K562 (cell line): Measurements from ENCODE around the gene F12. TPM values are rescaled to one million over a fixed set of nuclear protein-coding genes. Genes with fewer than 3 reads are reported as not detected.

Experiments
- ATAC-seq: fragments of 200-7000 bp; cut with Tn5 transposase; 3 replicates; pipeline ENCODE4 v1.9.1; 2020; ENCODE audit warnings: moderate library complexity
- BruUV-seq: library from RNA; stranded (reverse); fragments of 400-500 nt; replicated peaks from 2 replicates; lab custom pipeline; 2021; lab: Mats Ljungman, UMichigan
- CTCF ChIA-PET: fragments of 300-600 bp; formaldehyde crosslinking; extraction: SDS; loops from one replicate; lab custom pipeline; 2021; ENCODE audit warnings: low intra/inter-chr PET ratio; lab: Yijun Ruan, JAX
- POLR2A ChIA-PET: fragments of 300-600, 350-650 bp; sonication (Branson Sonifier 250); formaldehyde crosslinking; extraction: SDS; loops from one replicate; lab custom pipeline; 2021; ENCODE audit warnings: antibody characterized with exemption, inconsistent platforms; lab: Yijun Ruan, JAX
- DNase-seq, 4 experiments: peaks; one replicate each; pipeline versions ENCODE4 v3.0.0 to v3.0.0-alpha.2; 2011 to 2018; ENCODE audit warnings: low spot score in 3 of 4, mixed read lengths in 3 of 4; ENCODE audit errors: extremely low read depth in 1 of 4
- FAIRE-seq: peaks from 2 replicates; lab custom pipeline; 2011; peaks lifted over from hg19 to GRCh38; lab: Jason Lieb, UNC
- H2AFZ ChIP-seq: 2 replicates; pipeline ENCODE4 v1.6.0; 2011; ENCODE audit warnings: low read depth, low read length, control low read depth, inconsistent platforms
- H3K27ac ChIP-seq: fragments of 200-600 bp; 3 replicates; pipeline ENCODE4 v1.8.0; 2011; ENCODE audit warnings: low read depth, mild to moderate bottlenecking, control low read depth, inconsistent platforms, low read length, moderate library complexity, mixed read lengths; ENCODE audit errors: extremely low read depth
- H3K27me3 ChIP-seq, 2 experiments: fragments of 300-600 bp in 1 of 2; 2 replicates in 1 of 2; 3 replicates in 1 of 2; pipeline versions ENCODE4 v1.6.0 to v1.8.0; 2011; ENCODE audit warnings: inconsistent platforms in 2 of 2, low read length in 2 of 2, mild to moderate bottlenecking in 1 of 2, mixed read lengths in 1 of 2, moderate library complexity in 1 of 2; ENCODE audit not compliant: control insufficient read depth in 2 of 2, insufficient read depth in 2 of 2
- H3K36me3 ChIP-seq: fragments of 300-600 bp; 3 replicates; pipeline ENCODE4 v1.8.0; 2011; ENCODE audit warnings: mild to moderate bottlenecking, low read length, inconsistent platforms; ENCODE audit not compliant: control insufficient read depth, insufficient read depth
- H3K4me1 ChIP-seq, 2 experiments: fragments of 200-600 bp in 1 of 2; replicated peaks in 1 of 2; 2 replicates in 1 of 2; 3 replicates in 1 of 2; pipeline versions ENCODE4 v1.5.1 to v1.8.0; 2011; ENCODE audit warnings: inconsistent platforms in 2 of 2, low read length in 2 of 2, mild to moderate bottlenecking in 1 of 2, mixed read lengths in 1 of 2, moderate library complexity in 1 of 2; ENCODE audit not compliant: control insufficient read depth in 2 of 2, insufficient read depth in 2 of 2
- H3K4me2 ChIP-seq: 2 replicates; pipeline ENCODE4 v1.6.1; 2011; ENCODE audit warnings: low read length, control low read depth, inconsistent platforms, mixed read lengths; ENCODE audit not compliant: insufficient read depth
- H3K4me3 ChIP-seq: fragments of 200-600 bp; sonication (generic), shearing (Covaris generic); 2 replicates; pipeline ENCODE4 v1.5.1; 2016; ENCODE audit warnings: control low read depth, inconsistent platforms
- H3K79me2 ChIP-seq: fragments of 200-600 bp; 3 replicates; pipeline ENCODE4 v1.8.0; 2011; ENCODE audit warnings: low read length, inconsistent platforms; ENCODE audit not compliant: control insufficient read depth, insufficient read depth
- H3K9ac ChIP-seq, 2 experiments: 2 replicates each; pipeline versions ENCODE4 v1.6.0 to v1.6.1; 2011; ENCODE audit warnings: low read depth in 2 of 2, low read length in 2 of 2, control low read depth in 1 of 2, inconsistent platforms in 1 of 2, mild to moderate bottlenecking in 1 of 2, mixed read lengths in 1 of 2; ENCODE audit not compliant: insufficient read depth in 1 of 2
- H3K9me1 ChIP-seq: one replicate; pipeline ENCODE4 v1.6.0; 2011; ENCODE audit warnings: inconsistent platforms, mild to moderate bottlenecking, low read length, moderate library complexity; ENCODE audit not compliant: control insufficient read depth, insufficient read depth
- H3K9me3 ChIP-seq: replicated peaks from 2 replicates; pipeline ENCODE4 v1.5.1; 2011; ENCODE audit warnings: low read depth, low read length, inconsistent platforms; ENCODE audit not compliant: control insufficient read depth, insufficient read depth
- H4K20me1 ChIP-seq: replicated peaks from 2 replicates; pipeline ENCODE4 v1.6.1; 2011; ENCODE audit warnings: low read length, inconsistent platforms, mixed read lengths; ENCODE audit not compliant: control insufficient read depth, insufficient read depth
- ARHGAP35 ChIP-seq: fragments of 450-650 bp; IDR thresholded peaks from 2 replicates; pipeline ENCODE4 v1.6.1; 2018; ENCODE audit not compliant: partially characterized antibody
- BHLHE40 ChIP-seq: IDR thresholded peaks from 2 replicates; pipeline ENCODE4 v1.6.1; 2011; ENCODE audit warnings: low read length, improper control_type of control experiment
- ETV1 ChIP-seq: fragments of 450-650 bp; conservative IDR thresholded peaks from 2 replicates; pipeline ENCODE4 v1.6.1; 2016; ENCODE audit warnings: missing genetic modification characterization, control low read depth, low read depth, missing compliant biosample characterization
- FOXA1 ChIP-seq: fragments of 450-650 bp; IDR thresholded peaks from 2 replicates; pipeline ENCODE4 v1.6.1; 2016; ENCODE audit warnings: mild to moderate bottlenecking, borderline replicate concordance
- HDGF ChIP-seq: fragments of 450-650 bp; IDR thresholded peaks from 2 replicates; pipeline ENCODE4 v1.6.1; 2016
- HMG20A ChIP-seq: fragments of 450-650 bp; formaldehyde crosslinking; conservative IDR thresholded peaks from 2 replicates; pipeline ENCODE4 v1.4.0; 2020; ENCODE audit warnings: mild to moderate bottlenecking, mixed read lengths
- HMG20B ChIP-seq: fragments of 250-450 bp; sonication (Bioruptor Pico); IDR thresholded peaks from 2 replicates; pipeline ENCODE4 v1.5.0; 2021; ENCODE audit warnings: mild to moderate bottlenecking
- HNRNPH1 ChIP-seq: fragments of 200-400 bp; formaldehyde crosslinking; optimal IDR thresholded peaks from 2 replicates; pipeline ENCODE3; 2017; ENCODE audit warnings: low read depth, mild to moderate bottlenecking, low read length, moderate library complexity
- KDM4B ChIP-seq, 2 experiments: fragments of 450-650 bp in 1 of 2; sonication (generic) in 1 of 2; IDR thresholded peaks; 2 replicates each; pipeline ENCODE4 v1.6.1; 2016 to 2017; ENCODE audit warnings: borderline replicate concordance in 2 of 2, antibody characterized with exemption in 1 of 2, low read depth in 1 of 2, mild to moderate bottlenecking in 1 of 2
- KLF16 ChIP-seq: IDR thresholded peaks from 2 replicates; pipeline ENCODE4 v1.6.1; 2016; ENCODE audit warnings: antibody characterized with exemption
- MCM5 ChIP-seq: fragments of 450-650 bp; IDR thresholded peaks from 2 replicates; pipeline ENCODE4 v1.6.1; 2016; ENCODE audit warnings: low read depth
- NR2C1 ChIP-seq, 2 experiments: fragments of 450-650 bp; IDR thresholded peaks; 2 replicates each; pipeline ENCODE4 v1.6.1; 2017; ENCODE audit warnings: mild to moderate bottlenecking in 2 of 2, antibody characterized with exemption in 1 of 2, inconsistent platforms in 1 of 2, missing compliant biosample characterization in 1 of 2, missing genetic modification characterization in 1 of 2
- RAD21 ChIP-seq, 2 experiments: fragments of 250-450 bp in 1 of 2; fragments of 450-650 bp in 1 of 2; sonication (Bioruptor Pico) in 1 of 2; formaldehyde crosslinking in 1 of 2; IDR thresholded peaks in 1 of 2; conservative IDR thresholded peaks in 1 of 2; 2 replicates each; pipeline versions ENCODE4 v1.4.0 to v1.8.0; 2020 to 2022; ENCODE audit warnings: mild to moderate bottlenecking in 2 of 2, moderate library complexity in 1 of 2
- RBM22 ChIP-seq: fragments of 200-400 bp; formaldehyde crosslinking; IDR thresholded peaks from 2 replicates; pipeline ENCODE4 v1.6.1; 2018; ENCODE audit warnings: low read length, low read depth; ENCODE audit not compliant: poor library complexity, severe bottlenecking
- TCF7L2 ChIP-seq: fragments of 150-350 bp; IDR thresholded peaks from 2 replicates; pipeline ENCODE4 v1.6.1; 2016; ENCODE audit warnings: low read depth, mild to moderate bottlenecking, low read length, moderate library complexity
- ZBTB7A ChIP-seq: IDR thresholded peaks from 2 replicates; pipeline ENCODE4 v1.6.1; 2011; ENCODE audit warnings: low read depth, mild to moderate bottlenecking, low read length, moderate library complexity, borderline replicate concordance; ENCODE audit not compliant: control insufficient read depth
- ZNF224 ChIP-seq: sonication (generic); formaldehyde crosslinking; IDR thresholded peaks from 2 replicates; pipeline ENCODE4 v1.8.0; 2022; ENCODE audit warnings: mild to moderate bottlenecking, missing genetic modification reagents
- ZNF24 ChIP-seq: fragments of 450-650 bp; IDR thresholded peaks from 2 replicates; pipeline ENCODE4 v1.6.1; 2016
- WGBS: fragments of 100-300 bp; shearing (Covaris generic); methylation state at CpG from one replicate; pipeline ENCODE4 v1.1.6; 2016; ENCODE audit warnings: low coverage, mixed read lengths; ENCODE audit not compliant: insufficient coverage; ENCODE audit errors: missing lambda C conversion rate; 5-methylcytosine and 5-hydroxymethylcytosine counted together
- in situ Hi-C: fragments of 300-500 bp; cut with MboI; formaldehyde crosslinking; loops from 4 replicates; pipeline ENCODE4 v1.15.0; 2018; ENCODE audit warnings: inconsistent platforms, mixed read lengths
- intact Hi-C: fragments of 100-400 bp; cut with micrococcal nuclease; formaldehyde crosslinking; loops from 2 replicates; pipeline ENCODE4 v1.14.2; 2022
- polyA plus RNA-seq, 8 experiments: library from polyadenylated mRNA; depleted of rRNA in 4 of 8; stranded (reverse) in 5 of 8; unstranded in 3 of 8; fragments of >200 nt; fragmentation: Nextera tagmentation in 2 of 8; fragmentation: Illumina TruSeq in 1 of 8; extraction: Ambion mirVana in 2 of 8; extraction: Trizol in 1 of 8; gene quantifications; 2 replicates each; pipeline versions ENCODE4 v1.2.1 to v1.2.3, GENCODE V29; 2011 to 2014; ENCODE audit warnings: inconsistent platforms in 1 of 8, missing spikeins in 1 of 8
- total RNA-seq, 7 experiments: library from RNA; depleted of rRNA in 6 of 7; stranded (reverse); fragments of >200 nt in 6 of 7; fragmentation: Illumina TruSeq in 2 of 7; extraction: Trizol in 2 of 7; gene quantifications; 2 replicates each; pipeline versions ENCODE4 v1.2.1 to v1.2.3, GENCODE V29; 2011 to 2021; ENCODE audit warnings: low replicate concordance in 1 of 7
- TF ChIP-seq, protein P1 (sequence below): fragments of 450-650 bp; IDR thresholded peaks from 2 replicates; pipeline ENCODE4 v1.6.1; 2014; ENCODE audit warnings: low read depth, mild to moderate bottlenecking, moderate library complexity, borderline replicate concordance

F12 gene
- total and polyA plus RNA-seq, 9 of the 15 experiments (the other 6 are each of a cell fraction or from before 2014, with no cell fraction given): 0.59 to 18.3 (median 3.6) TPM

DNA sequence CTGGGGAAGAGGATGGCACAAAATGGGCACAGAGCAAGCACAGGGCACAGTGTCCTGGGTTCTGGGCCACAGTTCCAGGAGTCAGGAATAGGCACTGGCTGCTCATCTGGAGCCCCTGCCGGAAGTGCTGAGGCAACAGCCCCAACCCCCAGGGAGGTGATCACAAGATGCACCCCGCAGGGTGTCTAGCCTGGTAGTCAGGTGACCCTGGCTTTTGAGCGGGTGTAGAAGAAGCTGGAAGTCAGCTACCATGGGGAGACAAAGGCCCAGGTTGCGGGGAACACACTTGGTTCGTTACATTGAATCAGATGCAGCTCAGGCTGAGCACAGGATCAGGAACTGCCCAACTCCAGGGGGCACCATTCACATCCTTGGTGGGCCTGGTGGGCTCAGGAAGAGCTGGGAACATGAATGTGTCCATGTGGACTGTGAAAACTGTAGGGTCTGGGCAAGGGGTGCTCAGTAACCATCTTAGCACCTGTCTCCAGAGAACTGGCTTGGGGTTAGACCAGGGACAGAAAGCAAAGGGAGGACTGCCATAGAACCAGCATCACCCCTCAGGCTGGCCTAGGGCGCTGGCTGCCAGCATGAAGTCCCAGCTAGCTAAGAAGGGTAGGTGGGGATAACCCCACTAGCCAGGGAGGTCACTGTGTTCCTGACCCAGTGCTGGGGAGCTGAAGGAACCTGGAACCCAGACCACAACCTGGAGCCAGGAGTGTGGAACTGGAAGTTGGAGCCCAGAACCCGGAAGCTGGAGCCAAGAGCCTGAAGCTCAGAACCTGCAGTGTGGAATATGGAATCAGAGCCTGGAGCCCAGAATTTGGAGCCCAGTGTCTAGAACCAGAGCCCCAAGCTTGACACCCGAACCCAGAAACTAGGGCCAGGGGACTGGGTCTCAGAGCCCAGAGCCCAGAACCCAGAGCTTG is 31.2 kb downstream of the F12 start:
- H3K9me3 ChIP-seq: no peaks in the 10 kb centered on the region
- H3K4me1 ChIP-seq: peaks cover 16 to 29% of the 10 kb centered on the region in 2 experiments
- no peaks in the 10 kb centered on the region for H4K20me1 ChIP-seq
- intact Hi-C loops: no loop called here
- 83% methylated on average over 8 of the region's 8 CpGs for WGBS
- in situ Hi-C loops: no loop called here
- peaks cover 3% of the 10 kb centered on the region; the same call in 1 of the 3 replicates for H3K36me3 ChIP-seq
- peak overlapping the region; percentile 53 to 65 for H3K9ac ChIP-seq
- no peak overlapping the region for H3K4me3 ChIP-seq
- no peaks in the 10 kb centered on the region for H3K27me3 ChIP-seq
- FAIRE-seq: no peak
- no TSS peak for BruUV-seq
- H3K79me2 ChIP-seq: no peaks in the 10 kb centered on the region
- H3K9me1 ChIP-seq: peaks cover 4% of the 10 kb centered on the region
- ATAC-seq: peak; percentile 3; the same call in 1 of the 3 replicates
- POLR2A ChIA-PET: interaction anchor here (0.6 to 2.3 kb wide), 17 partner anchors 8 to 200 kb away, joined by 3 to 18 read pairs (median 4); partner anchors contain the start of genes GRK6, LMAN2 and PDLIM7
- peak overlapping the region; percentile 97 for H2AFZ ChIP-seq
- CTCF ChIA-PET: no interaction called here
- H3K27ac ChIP-seq: peak overlapping the region; percentile 88
- DNase-seq: no peak
- H3K4me2 ChIP-seq: 0 out of 2 replicates have a peak overlapping the region, but pooled peaks have one; percentile 14
- TF ChIP-seq HMG20B (CRISPR knock-in tag) (no peak), ETV1 (tag) (peak; percentile 40; the same call in 1 of the 2 replicates), HNRNPH1 (no peak), HDGF (no peak), HMG20A (CRISPR knock-in tag) (no peak), KDM4B (IDR thresholded peaks at IDR 0.05; ENCODE audit: borderline replicate concordance in 2 of 2, low read depth in 1 of 2) (no peak), NR2C1 (IDR thresholded peaks at IDR 0.05) (no peak), NR2C1 (tag; IDR thresholded peaks at IDR 0.05) (0 out of 2 replicates have a peak, but pooled peaks have one; percentile 8), KLF16 (no peak), TCF7L2 (no peak), ARHGAP35 (no peak), FOXA1 (no peak), RBM22 (no peak), MCM5 (no peak), BHLHE40 (no peak), ZNF224 (no peak), ZBTB7A (0 out of 2 replicates have a peak, but pooled peaks have one; percentile 15), RAD21 (CRISPR knock-in tag; conservative IDR thresholded peaks at IDR 0.05 in 1 of 2, IDR thresholded peaks at IDR 0.05 in 1 of 2) (no peak), ZNF24 (no peak)
- TF ChIP-seq, protein P1, sequence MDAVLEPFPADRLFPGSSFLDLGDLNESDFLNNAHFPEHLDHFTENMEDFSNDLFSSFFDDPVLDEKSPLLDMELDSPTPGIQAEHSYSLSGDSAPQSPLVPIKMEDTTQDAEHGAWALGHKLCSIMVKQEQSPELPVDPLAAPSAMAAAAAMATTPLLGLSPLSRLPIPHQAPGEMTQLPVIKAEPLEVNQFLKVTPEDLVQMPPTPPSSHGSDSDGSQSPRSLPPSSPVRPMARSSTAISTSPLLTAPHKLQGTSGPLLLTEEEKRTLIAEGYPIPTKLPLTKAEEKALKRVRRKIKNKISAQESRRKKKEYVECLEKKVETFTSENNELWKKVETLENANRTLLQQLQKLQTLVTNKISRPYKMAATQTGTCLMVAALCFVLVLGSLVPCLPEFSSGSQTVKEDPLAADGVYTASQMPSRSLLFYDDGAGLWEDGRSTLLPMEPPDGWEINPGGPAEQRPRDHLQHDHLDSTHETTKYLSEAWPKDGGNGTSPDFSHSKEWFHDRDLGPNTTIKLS: peak; percentile 17; the same call in 1 of the 2 replicates
